ENCODE data around the gene PPM1H. TPM values are rescaled to one million over a fixed set of nuclear protein-coding genes. Genes with fewer than 3 reads are reported as not detected.

Gene PPM1H
- total and polyA plus RNA-seq, 10 of the 15 experiments (the other 5 are each of a cell fraction or from before 2014, with no cell fraction given): 0.11 to 0.83 (median 0.49) TPM

- ATAC-seq (no peak), FAIRE-seq (no peak), DNase-seq (ENCODE audit: low read depth, low spot score) (no peak)
- ChIA-PET SMC1A (ENCODE audit: uncharacterized antibody, unreplicated experiment) (no interaction called here), RAD21 (ENCODE audit: unreplicated experiment) (no interaction called here), POLR2A (no interaction called here), CTCF (interaction anchor here (0.6 to 1.1 kb wide), 2 partner anchors 92 to 463 kb away, joined by 3 read pairs; no protein-coding TSS in a partner anchor)
- TF ChIP-seq ZNF622 (IDR thresholded peaks at IDR 0.05) (no peak), MXI1 (IDR thresholded peaks at IDR 0.05; ENCODE audit: low read depth, low read length) (no peak), EED (IDR thresholded peaks at IDR 0.05; ENCODE audit: low read depth) (no peak), SMC3 (IDR thresholded peaks at IDR 0.05; ENCODE audit: borderline replicate concordance, low read length) (no peak)
- H3K9ac ChIP-seq (ENCODE audit: control insufficient read depth, insufficient read depth, low read length): no peak overlapping the region
- intact Hi-C loops (cut with micrococcal nuclease; ENCODE audit: unreplicated experiment) (no loop called here), in situ Hi-C loops (cut with MboI) (no loop called here)
- no TSS peak for BruUV-seq (replicated peaks)
- no peak overlapping the region for H3K27ac ChIP-seq (ENCODE audit: control insufficient read depth, insufficient read depth)
- no peaks in the 10 kb centered on the region for H3K9me3 ChIP-seq (replicated peaks; ENCODE audit: control insufficient read depth, insufficient read depth, low read length)
- no peak overlapping the region for H3K4me2 ChIP-seq (ENCODE audit: control insufficient read depth, insufficient read depth)
- no peaks in the 10 kb centered on the region for H3K79me2 ChIP-seq (ENCODE audit: control insufficient read depth, insufficient read depth, low read length)
- no peak overlapping the region for H3K4me3 ChIP-seq
- 46% methylated on average over 4 of the region's 4 CpGs for WGBS (ENCODE audit: insufficient coverage, insufficient replicate concordance, low lambda C conversion rate, missing lambda C conversion rate)
- no peaks in the 10 kb centered on the region for H3K36me3 ChIP-seq (ENCODE audit: control insufficient read depth in 2 of 2, insufficient read depth in 2 of 2, low read length in 1 of 2)
- no peaks in the 10 kb centered on the region for H4K20me1 ChIP-seq (ENCODE audit: control insufficient read depth, insufficient read depth)
- H3K4me1 ChIP-seq (ENCODE audit: control insufficient read depth, insufficient read depth, low read length): no peaks in the 10 kb centered on the region
- H3K27me3 ChIP-seq (replicated peaks in 1 of 2; ENCODE audit: control insufficient read depth in 2 of 2, insufficient read depth in 2 of 2, low read length in 1 of 2): 0 out of 4 replicates have a peak, but pooled peaks cover 0 to 3% of the 10 kb centered on the region in 2 experiments
- H2AFZ ChIP-seq (ENCODE audit: control insufficient read depth, low read depth, low read length): no peak overlapping the region
These were observed 34.2 kb downstream of the PPM1H start for GRCh38 chr12:62900686-62901272.

- no peak for DNase-seq (ENCODE audit: low read depth, low spot score)
- ChIA-PET POLR2A (interaction anchor here (0.6 kb wide), 1 partner anchor 47 kb away, joined by 3 read pairs; no protein-coding TSS in a partner anchor), SMC1A (ENCODE audit: uncharacterized antibody, unreplicated experiment) (interaction anchor here (1.0 kb wide), 1 partner anchor 45 kb away, joined by 3 read pairs; no protein-coding TSS in a partner anchor), RAD21 (ENCODE audit: unreplicated experiment) (no interaction called here), CTCF (no interaction called here)
- intact Hi-C loops (cut with micrococcal nuclease; ENCODE audit: unreplicated experiment): no loop called here
- H2AFZ ChIP-seq (ENCODE audit: control insufficient read depth, low read depth, low read length): no peak overlapping the region
- H3K9me3 ChIP-seq (replicated peaks; ENCODE audit: control insufficient read depth, insufficient read depth, low read length): no peaks in the 10 kb centered on the region
- H3K4me2 ChIP-seq (ENCODE audit: control insufficient read depth, insufficient read depth): no peak overlapping the region
- H3K9ac ChIP-seq (ENCODE audit: control insufficient read depth, insufficient read depth, low read length): no peak overlapping the region
- no peaks in the 10 kb centered on the region for H3K79me2 ChIP-seq (ENCODE audit: control insufficient read depth, insufficient read depth, low read length)
- WGBS (ENCODE audit: insufficient coverage, insufficient replicate concordance, low lambda C conversion rate, missing lambda C conversion rate): 43% methylated on average over 7 of the region's 7 CpGs
- ATAC-seq: no peak
- no TSS peak for BruUV-seq (replicated peaks)
- FAIRE-seq: no peak
- no peaks in the 10 kb centered on the region for H4K20me1 ChIP-seq (ENCODE audit: control insufficient read depth, insufficient read depth)
- no peak overlapping the region for H3K27ac ChIP-seq (ENCODE audit: control insufficient read depth, insufficient read depth)
- H3K27me3 ChIP-seq (replicated peaks in 1 of 2; ENCODE audit: control insufficient read depth in 2 of 2, insufficient read depth in 2 of 2, low read length in 1 of 2): 0 out of 4 replicates have a peak, but pooled peaks cover 0 to 3% of the 10 kb centered on the region in 2 experiments
- no peak overlapping the region for H3K4me3 ChIP-seq
- in situ Hi-C loops (cut with MboI): no loop called here
- no peaks in the 10 kb centered on the region for H3K4me1 ChIP-seq (ENCODE audit: control insufficient read depth, insufficient read depth, low read length)
- H3K36me3 ChIP-seq (ENCODE audit: control insufficient read depth in 2 of 2, insufficient read depth in 2 of 2, low read length in 1 of 2): no peaks in the 10 kb centered on the region
- no peak for TF ChIP-seq MTA2 (IDR thresholded peaks at IDR 0.05; ENCODE audit: low read depth)
- no peak for TF ChIP-seq IRF3 (IDR thresholded peaks at IDR 0.05)
- no peak for TF ChIP-seq PKNOX1 (IDR thresholded peaks at IDR 0.05)
- TF ChIP-seq FOS (IDR thresholded peaks at IDR 0.05; ENCODE audit: borderline replicate concordance, extremely low read depth, insufficient read length): no peak
- TF ChIP-seq NBN (IDR thresholded peaks at IDR 0.05): no peak
- TF ChIP-seq PBX3 (IDR thresholded peaks at IDR 0.05; ENCODE audit: insufficient replicate concordance, low read depth, low read length): no peak
- no peak for TF ChIP-seq ZNF384 (IDR thresholded peaks at IDR 0.05; ENCODE audit: borderline replicate concordance, low read depth, low read length)
These were observed 35.2 kb downstream of the PPM1H start for GRCh38 chr12:62899568-62900390.

Data from GM12878 (cell line).